ENCODE measurements around the gene U2SURP. TPM values are rescaled to one million over a fixed set of nuclear protein-coding genes. Genes with fewer than 3 reads are reported as not detected.

Gene U2SURP
- total and polyA plus RNA-seq, 10 of the 15 experiments (the other 5 are each of a cell fraction or from before 2014, with no cell fraction given), result 76.3 to 277 (median 150) TPM

DNA sequence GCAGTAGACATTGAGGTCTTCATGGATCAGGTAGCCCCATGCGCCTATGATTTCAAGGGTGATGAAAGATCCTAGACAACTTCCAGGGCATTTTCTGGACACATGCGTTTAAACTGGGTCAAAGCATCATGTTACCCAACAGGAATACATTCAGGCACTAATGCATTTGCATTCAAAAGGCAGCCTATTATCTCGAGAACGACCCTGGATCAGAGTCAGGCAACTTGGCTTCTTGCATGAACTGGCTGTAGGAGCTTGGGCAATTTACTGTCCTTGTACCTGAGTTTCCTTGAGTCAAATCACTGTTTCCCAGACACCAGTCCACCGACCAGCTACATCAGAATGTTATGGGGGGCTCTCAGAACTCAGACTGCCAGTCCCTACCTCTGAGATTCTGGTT, 66.7 kb downstream of the U2SURP start (continued):
- TF ChIP-seq, protein P1, sequence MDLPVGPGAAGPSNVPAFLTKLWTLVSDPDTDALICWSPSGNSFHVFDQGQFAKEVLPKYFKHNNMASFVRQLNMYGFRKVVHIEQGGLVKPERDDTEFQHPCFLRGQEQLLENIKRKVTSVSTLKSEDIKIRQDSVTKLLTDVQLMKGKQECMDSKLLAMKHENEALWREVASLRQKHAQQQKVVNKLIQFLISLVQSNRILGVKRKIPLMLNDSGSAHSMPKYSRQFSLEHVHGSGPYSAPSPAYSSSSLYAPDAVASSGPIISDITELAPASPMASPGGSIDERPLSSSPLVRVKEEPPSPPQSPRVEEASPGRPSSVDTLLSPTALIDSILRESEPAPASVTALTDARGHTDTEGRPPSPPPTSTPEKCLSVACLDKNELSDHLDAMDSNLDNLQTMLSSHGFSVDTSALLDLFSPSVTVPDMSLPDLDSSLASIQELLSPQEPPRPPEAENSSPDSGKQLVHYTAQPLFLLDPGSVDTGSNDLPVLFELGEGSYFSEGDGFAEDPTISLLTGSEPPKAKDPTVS (IDR thresholded peaks at IDR 0.05; ENCODE audit: low read depth, low read length), result no peak
- TF ChIP-seq KAT2A (conservative IDR thresholded peaks at IDR 0.05; ENCODE audit: control insufficient read depth, low read depth, low read length), result no peak
- TF ChIP-seq ATF7 (IDR thresholded peaks at IDR 0.05; ENCODE audit: low read depth), result no peak
- no peak for TF ChIP-seq ZBED1 (IDR thresholded peaks at IDR 0.05; ENCODE audit: borderline replicate concordance)
- no peak for TF ChIP-seq CEBPB (IDR thresholded peaks at IDR 0.05; ENCODE audit: borderline replicate concordance in 1 of 2, low read depth in 2 of 2, low read length in 2 of 2)
- TF ChIP-seq PAX8 (IDR thresholded peaks at IDR 0.05), result no peak

DNA sequence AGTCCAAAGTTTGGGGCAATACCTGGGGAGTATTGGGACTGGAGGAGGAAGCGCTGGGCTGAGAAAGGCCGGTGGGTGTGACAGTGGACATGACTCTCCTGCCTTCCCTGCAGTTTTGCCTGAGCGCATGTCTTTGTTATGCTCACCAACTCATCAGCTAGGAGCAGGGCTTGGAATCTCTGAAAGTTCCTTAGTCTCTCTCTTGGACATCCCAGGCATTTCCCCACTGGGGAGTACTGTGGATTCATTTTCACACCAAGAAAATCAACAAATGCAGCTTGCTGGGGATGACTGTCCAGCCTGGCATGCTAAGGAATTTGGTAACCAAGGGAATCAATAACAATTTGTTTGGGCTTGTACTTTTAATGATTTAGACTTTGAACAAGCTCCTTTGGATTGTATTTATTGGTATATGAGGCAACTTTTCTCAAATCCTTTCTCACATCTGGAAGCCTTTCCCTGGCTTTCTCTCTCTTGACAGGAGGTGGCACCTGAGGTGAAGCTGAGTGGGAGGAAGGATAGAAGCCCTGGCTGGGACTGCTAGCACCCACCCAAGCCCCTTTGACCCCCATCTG, 69.7 kb downstream of the U2SURP start:
- FAIRE-seq, result no peak
- no peaks in the 10 kb centered on the region for H3K79me2 ChIP-seq (ENCODE audit: control insufficient read depth, insufficient read depth, low read length)
- no peak overlapping the region for H2AFZ ChIP-seq (ENCODE audit: control insufficient read depth, low read depth, low read length)
- H3K27ac ChIP-seq (ENCODE audit: control insufficient read depth, insufficient read depth), result no peak overlapping the region
- H3K4me2 ChIP-seq (ENCODE audit: control insufficient read depth, insufficient read depth), result no peak overlapping the region
- no peaks in the 10 kb centered on the region for H4K20me1 ChIP-seq (ENCODE audit: control insufficient read depth, insufficient read depth)
- ChIA-PET POLR2A (no interaction called here), CTCF (interaction anchor here (1.0 kb wide), 1 partner anchor 31 kb away, joined by 3 read pairs; no protein-coding TSS in a partner anchor), RAD21 (ENCODE audit: unreplicated experiment) (no interaction called here), SMC1A (ENCODE audit: uncharacterized antibody, unreplicated experiment) (interaction anchor here (1.9 kb wide), 1 partner anchor 10 kb away, joined by 7 read pairs; no protein-coding TSS in a partner anchor)
- intact Hi-C loops (cut with micrococcal nuclease; ENCODE audit: unreplicated experiment) (no loop called here), in situ Hi-C loops (cut with MboI) (no loop called here)
- no peaks in the 10 kb centered on the region for H3K36me3 ChIP-seq (ENCODE audit: control insufficient read depth in 2 of 2, insufficient read depth in 2 of 2, low read length in 1 of 2)
- no TSS peak for BruUV-seq (replicated peaks)
- H3K9me3 ChIP-seq (replicated peaks; ENCODE audit: control insufficient read depth, insufficient read depth, low read length), result no peaks in the 10 kb centered on the region; the same call in 2 of the 3 replicates
- no peak overlapping the region for H3K9ac ChIP-seq (ENCODE audit: control insufficient read depth, insufficient read depth, low read length)
- 100% methylated on average over 3 of the region's 3 CpGs for WGBS (ENCODE audit: insufficient coverage, insufficient replicate concordance, low lambda C conversion rate, missing lambda C conversion rate)
- DNase-seq (ENCODE audit: low read depth, low spot score), result no peak
- H3K27me3 ChIP-seq (replicated peaks in 1 of 2; ENCODE audit: control insufficient read depth in 2 of 2, insufficient read depth in 2 of 2, low read length in 1 of 2), result no peaks in the 10 kb centered on the region
- no peaks in the 10 kb centered on the region for H3K4me1 ChIP-seq (ENCODE audit: control insufficient read depth, insufficient read depth, low read length)
- TF ChIP-seq HCFC1 (IDR thresholded peaks at IDR 0.05; ENCODE audit: low read length), result no peak
- no peak for TF ChIP-seq SREBF1 (IDR thresholded peaks at IDR 0.05; ENCODE audit: low read length)
- TF ChIP-seq FOS (IDR thresholded peaks at IDR 0.05; ENCODE audit: borderline replicate concordance, extremely low read depth, insufficient read length), result no peak
- no peak overlapping the region for H3K4me3 ChIP-seq
- ATAC-seq, result no peak
